Right renal pelvis (tissue), 4 donors: Measurements from ENCODE around the gene SEMA3A. TPM values are rescaled to one million over a fixed set of nuclear protein-coding genes. Genes with fewer than 3 reads are reported as not detected.
"Not testable (repeated sequence)": the region's sequence is repeated elsewhere in the genome, so short reads cannot be mapped to it uniquely, and the experiment has no call there.

ENCODE experiments used
- DNase-seq, 4 donors: peaks; one replicate each; pipeline ENCODE4 v3.0.0-alpha.2; 2013; ENCODE audit warnings: low read depth in 4 of 4, low spot score in 3 of 4, missing footprints in 1 of 4
- polyA plus RNA-seq, 4 donors: library from polyadenylated mRNA; unstranded; fragments of 120-200 nt; gene quantifications; one replicate each; pipeline ENCODE4 v1.2.1, GENCODE V29; 2013; ENCODE audit not compliant: insufficient read length in 4 of 4

Gene SEMA3A
- polyA plus RNA-seq, 4 donors, result 11.1 to 17.4 (median 16.2) TPM

GRCh38 chr7:84076219-84076618, 118.4 kb downstream of the SEMA3A start:
- no peak for DNase-seq

GRCh38 chr7:84073186-84073875, 121.3 kb downstream of the SEMA3A start:
- no peak for DNase-seq

DNA sequence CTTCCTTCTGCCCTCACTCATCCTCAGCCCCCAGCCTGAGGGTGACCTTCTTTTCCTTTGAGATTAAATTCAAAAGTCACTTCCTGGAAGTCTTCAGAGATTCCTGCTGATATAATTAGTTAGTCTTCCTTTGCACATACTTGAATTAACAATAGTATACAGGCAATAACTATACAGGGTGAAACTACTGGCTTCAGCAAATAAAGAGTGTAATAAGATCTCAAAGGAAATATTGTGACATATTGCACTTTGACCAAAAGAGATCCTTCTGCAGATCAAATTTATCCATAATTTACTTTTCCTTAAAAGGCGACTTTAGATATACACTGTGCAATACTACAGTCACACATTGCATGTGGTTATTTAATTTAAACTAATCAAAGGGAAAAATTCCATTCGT, 123.8 kb downstream of the SEMA3A start:
- no peak for DNase-seq

- DNase-seq, result no peak
These were observed 124.5 kb downstream of the SEMA3A start for GRCh38 chr7:84069999-84070500.

GRCh38 chr7:84069033-84069432, 125.6 kb downstream of the SEMA3A start:
- no peak for DNase-seq

DNA sequence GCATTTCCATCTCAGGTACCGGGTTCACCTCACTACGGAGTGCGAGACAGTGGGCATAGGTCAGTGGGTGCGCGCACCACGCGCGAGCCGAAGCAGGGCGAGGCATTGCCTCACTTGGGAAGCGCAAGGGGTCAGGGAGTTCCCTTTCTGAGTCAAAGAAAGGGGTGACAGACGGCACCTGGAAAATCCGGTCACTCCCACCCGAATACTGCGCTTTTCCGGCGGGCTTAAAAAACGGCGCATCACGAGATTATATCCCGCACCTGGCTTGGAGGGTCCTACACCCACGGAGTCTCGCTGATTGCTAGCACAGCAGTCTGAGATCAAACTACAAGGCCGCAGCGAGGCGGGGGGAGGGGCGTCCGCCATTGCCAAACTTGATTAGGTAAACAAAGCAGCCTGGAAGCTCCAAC, 132.1 kb downstream of the SEMA3A start:
- not testable (repeated sequence) for DNase-seq

- no peak for DNase-seq
These were observed 133.8 kb downstream of the SEMA3A start for GRCh38 chr7:84060760-84061261.

DNA sequence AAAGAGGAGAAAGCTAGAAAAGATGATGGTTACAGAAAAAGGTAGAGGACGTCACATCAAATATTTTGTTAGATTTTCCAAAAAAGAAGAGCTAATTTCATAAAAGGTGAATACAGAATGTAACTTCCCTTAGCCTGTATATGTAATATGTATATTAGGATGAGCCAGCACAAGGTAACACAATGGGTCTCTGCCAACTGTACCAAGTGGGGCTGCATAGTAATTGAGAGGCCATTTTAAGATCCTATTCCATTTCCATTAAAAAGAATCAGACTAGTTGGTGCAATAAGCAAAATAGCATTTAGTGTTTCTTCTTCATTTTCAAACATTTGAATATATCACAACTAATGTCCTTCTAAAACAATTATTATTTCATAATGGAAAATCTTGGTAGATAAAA, 134.6 kb downstream of the SEMA3A start:
- DNase-seq, result no peak

DNA sequence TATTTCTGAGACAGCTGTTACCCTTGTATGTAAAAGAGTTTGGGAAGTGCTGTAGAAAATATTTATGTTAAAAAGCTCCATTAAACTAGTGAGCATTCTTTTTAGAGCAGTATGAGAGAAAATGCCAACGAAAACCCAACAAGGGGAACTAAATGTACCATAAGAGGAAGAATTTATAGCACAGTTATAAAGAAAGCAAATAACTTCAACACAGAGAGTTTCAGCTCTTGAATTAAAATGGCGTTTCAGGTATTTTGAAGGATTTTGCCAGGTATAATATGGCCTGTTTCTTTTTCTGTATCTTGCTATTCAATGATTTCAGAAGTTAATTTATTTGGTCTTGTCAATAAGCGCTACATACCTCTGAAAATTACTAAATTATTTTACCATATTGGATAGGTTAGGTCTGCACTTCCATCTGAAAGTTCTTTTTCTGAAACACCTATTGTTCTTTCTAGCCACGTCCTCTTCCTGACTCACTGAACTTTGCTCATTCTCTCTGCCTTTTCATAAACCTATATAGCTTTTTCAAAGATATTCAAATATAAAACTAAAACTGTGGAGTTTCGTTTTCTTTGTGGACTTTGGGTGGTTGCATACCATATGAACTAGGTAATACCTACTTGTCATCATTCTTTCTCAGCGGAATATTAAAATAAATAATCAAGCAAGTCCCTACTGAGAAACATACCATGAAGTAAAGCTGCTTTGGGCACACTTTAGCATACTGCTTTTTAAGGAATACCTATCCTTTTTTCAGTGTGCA, 136.1 kb downstream of the SEMA3A start:
- no peak for DNase-seq

GRCh38 chr7:84057576-84057975, 137.0 kb downstream of the SEMA3A start:
- no peak for DNase-seq

GRCh38 chr7:84055904-84056605, 138.5 kb downstream of the SEMA3A start:
- no peak for DNase-seq

DNA sequence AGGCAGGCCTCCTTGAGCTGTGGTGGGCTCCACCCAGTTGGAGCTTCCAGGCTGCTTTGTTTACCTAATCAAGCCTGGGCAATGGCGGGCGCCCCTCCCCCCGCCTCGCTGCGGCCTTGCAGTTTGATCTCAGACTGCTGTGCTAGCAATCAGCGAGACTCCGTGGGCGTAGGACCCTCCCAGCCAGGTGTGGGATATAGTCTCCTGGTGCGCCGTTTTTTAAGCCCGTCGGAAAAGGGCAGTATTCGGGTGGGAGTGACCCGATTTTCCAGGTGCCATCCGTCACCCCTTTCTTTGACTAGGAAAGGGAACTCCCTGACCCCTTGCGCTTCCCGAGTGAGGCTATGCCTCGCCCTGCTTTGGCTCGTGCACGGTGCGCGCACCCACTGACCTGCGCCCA, 139.4 kb downstream of the SEMA3A start:
- not testable (repeated sequence) for DNase-seq

DNA sequence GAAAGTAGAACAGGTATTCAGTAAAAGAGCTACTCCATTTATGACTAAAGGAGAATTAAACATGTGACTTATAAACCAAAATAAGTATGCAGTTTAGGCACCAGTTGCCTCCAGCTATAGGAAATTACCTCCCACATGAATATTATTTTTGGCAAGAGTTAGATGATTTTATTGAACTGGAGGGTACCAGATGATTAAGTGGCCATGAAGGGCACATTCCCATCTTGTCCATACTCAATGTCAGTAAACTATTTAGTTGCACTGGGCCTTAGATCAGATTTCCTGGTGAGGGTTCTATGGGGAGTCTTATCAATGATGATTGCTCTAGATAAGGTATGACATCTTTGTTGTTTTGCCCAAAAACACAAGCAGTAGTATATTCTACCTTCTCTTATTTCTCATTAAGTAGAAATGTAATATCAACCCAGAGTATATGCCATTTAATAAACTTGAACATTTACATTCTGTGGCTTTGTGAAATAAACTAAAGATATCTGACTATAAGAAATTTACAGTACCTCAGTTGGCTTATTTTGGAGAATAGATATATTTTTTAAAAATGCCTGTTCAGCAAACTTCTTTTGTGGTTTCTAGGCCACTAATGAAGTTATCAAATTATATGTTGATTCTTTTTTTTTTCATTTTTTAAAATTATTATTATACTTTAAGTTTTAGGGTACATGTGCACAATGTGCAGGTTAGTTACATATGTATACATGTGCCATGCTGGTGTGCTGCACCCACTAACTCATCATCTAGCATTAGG, 145.3 kb downstream of the SEMA3A start:
- DNase-seq, result no peak

- no peak for DNase-seq
These were observed 147.5 kb downstream of the SEMA3A start for GRCh38 chr7:84047085-84047484.

- DNase-seq, result no peak
These were observed 149.8 kb downstream of the SEMA3A start for GRCh38 chr7:84044834-84045233.

DNA sequence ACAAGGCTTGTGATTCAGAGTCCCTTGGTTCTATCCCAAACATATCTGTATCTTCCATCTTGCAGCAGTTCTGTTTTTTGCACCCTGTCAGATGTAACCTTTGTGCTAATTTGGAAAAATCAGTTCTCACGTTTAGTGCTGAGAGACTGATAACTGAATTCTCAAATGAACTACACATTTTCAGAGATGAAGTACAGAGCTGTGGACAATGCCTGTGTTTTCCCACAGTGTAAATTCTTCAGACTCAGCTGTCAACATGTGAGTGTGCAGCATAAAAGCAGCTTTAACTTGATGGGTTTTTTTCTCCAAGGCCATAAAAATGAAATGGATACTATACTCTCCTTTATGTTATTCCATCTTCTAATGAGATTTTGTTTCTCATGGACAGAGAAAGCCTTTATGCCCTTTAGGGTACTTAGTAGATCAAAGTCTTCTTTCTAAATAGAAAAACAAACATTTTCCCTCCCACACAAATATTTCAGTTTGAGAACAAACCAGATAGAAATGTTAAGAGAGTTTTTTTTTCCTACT, 150.9 kb downstream of the SEMA3A start:
- no peak for DNase-seq

DNA sequence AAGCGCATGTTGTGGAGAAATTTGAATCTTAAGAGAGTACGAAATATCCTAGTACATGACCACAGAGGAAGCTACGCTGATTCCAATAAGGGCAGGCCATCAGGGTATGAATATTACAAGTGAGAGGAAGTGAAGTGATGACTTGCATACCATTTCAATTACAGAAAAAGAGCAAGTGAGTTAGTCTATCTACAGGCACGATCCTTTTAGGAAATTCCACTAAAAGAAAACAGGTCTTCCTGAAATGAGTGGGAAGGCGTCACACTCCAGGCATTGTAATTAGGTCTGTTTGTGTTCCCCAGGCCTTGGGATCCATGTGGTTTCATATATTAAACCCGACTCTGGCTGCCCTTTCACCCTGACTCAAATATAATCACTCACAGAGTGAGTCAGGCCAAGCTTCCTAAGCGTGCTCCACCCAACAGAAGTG, 152.5 kb downstream of the SEMA3A start:
- no peak for DNase-seq

DNA sequence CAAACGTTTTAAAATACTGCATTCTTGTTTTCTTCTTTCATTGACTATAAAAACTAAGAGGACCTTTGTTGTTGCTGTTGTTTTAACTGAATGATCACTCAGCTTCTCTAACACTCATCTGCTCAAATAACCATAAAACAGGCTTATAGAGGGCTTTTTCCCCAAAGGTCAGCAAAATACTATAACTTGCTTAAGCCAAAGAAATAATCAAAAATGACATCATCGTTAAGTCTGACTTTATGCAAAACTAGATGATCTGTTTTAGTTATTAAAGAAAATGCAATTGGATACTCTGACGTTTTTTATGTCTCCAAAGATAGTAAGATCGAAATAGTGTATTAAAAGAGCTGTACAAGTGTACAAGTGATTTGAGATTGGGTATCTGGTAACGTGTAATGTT, 152.9 kb downstream of the SEMA3A start:
- DNase-seq, result no peak

GRCh38 chr7:84040355-84040754, 154.2 kb downstream of the SEMA3A start:
- peak in 1 of 4 donors; percentile 24 for DNase-seq

- DNase-seq, result no peak
These were observed 155.2 kb downstream of the SEMA3A start for GRCh38 chr7:84039432-84039831.
